ENCODE results near the gene ZBTB46. TPM values are rescaled to one million over a fixed set of nuclear protein-coding genes. Genes with fewer than 3 reads are reported as not detected.

The ZBTB46 gene
- total RNA-seq, 2 experiments from 2014 or later = 0.67 to 1.3 TPM

DNA sequence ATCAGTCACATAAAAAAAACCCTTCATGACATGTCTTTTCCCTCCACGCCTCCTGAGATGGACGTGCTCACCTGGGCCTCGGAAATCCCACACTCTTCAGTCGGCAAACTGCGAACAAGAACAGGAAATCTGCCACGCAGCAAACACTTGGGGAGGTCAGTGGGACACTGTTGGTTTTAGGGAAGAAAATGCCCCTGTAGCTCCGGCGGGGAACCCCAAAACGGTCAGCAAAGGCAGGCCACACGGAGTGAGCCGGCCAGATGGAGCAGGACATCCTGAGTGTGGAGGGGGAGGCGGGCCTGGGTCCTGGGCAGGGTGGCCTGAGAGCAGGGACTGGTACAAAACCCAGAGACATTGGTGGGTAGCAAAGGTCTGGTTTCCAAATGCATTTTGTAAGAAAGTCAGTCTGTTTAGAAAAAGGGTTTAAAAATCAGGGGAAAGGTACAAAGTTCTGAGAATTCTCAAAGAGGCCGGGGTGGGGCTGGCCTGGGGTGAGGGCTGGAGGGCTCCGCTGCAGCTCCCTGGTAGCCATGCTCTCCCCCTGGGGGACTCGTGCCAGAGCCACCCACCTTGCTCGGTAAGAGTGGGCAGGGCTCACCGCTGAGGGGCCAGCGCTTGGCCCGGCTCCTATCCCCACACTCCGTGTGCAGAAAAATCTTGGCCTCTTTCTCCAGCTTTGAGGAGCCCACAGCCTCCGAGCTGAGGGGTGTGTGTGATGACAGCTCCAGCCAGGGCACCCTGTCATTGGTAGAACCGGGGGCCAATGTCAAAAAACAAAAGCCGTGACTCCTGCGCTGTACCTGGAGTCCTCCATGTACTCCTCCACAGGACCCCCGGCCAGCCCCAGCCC lies 86.3 kb downstream of the ZBTB46 start:
- H3K36me3 ChIP-seq (ENCODE audit: insufficient read depth, low read length) = peaks cover 32% of the 10 kb centered on the region
- H4K20me1 ChIP-seq (ENCODE audit: insufficient read depth, low read length) = no peaks in the 10 kb centered on the region
- intact Hi-C loops (cut with micrococcal nuclease; ENCODE audit: unreplicated experiment) = no loop called here
- no peak overlapping the region for H3K4me2 ChIP-seq (ENCODE audit: low read length)
- no peak for DNase-seq (ENCODE audit: low spot score)
- H3K9me2 ChIP-seq (ENCODE audit: insufficient read depth, low read length) = no peaks in the 10 kb centered on the region
- CTCF ChIA-PET (ENCODE audit: unreplicated experiment) = interaction anchor here (0.6 kb wide), 1 partner anchor 229 kb away, joined by 6 read pairs; no protein-coding TSS in a partner anchor
- H3K79me2 ChIP-seq (ENCODE audit: insufficient read depth, low read depth, low read length) = no peaks in the 10 kb centered on the region
- H2AFZ ChIP-seq (ENCODE audit: low read length) = no peak overlapping the region
- BruUV-seq (replicated peaks) = no TSS peak
- TF ChIP-seq, protein P1, sequence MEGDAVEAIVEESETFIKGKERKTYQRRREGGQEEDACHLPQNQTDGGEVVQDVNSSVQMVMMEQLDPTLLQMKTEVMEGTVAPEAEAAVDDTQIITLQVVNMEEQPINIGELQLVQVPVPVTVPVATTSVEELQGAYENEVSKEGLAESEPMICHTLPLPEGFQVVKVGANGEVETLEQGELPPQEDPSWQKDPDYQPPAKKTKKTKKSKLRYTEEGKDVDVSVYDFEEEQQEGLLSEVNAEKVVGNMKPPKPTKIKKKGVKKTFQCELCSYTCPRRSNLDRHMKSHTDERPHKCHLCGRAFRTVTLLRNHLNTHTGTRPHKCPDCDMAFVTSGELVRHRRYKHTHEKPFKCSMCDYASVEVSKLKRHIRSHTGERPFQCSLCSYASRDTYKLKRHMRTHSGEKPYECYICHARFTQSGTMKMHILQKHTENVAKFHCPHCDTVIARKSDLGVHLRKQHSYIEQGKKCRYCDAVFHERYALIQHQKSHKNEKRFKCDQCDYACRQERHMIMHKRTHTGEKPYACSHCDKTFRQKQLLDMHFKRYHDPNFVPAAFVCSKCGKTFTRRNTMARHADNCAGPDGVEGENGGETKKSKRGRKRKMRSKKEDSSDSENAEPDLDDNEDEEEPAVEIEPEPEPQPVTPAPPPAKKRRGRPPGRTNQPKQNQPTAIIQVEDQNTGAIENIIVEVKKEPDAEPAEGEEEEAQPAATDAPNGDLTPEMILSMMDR (conservative IDR thresholded peaks at IDR 0.05; ENCODE audit: low read length) = no peak
- TF ChIP-seq EZH2phosphoT487 (IDR thresholded peaks at IDR 0.05; ENCODE audit: borderline replicate concordance, low read depth, low read length) = no peak
- H3K4me1 ChIP-seq (ENCODE audit: insufficient read depth, low read length, poor library complexity, severe bottlenecking) = peaks cover 27% of the 10 kb centered on the region
- no peaks in the 10 kb centered on the region for H3K9me3 ChIP-seq (ENCODE audit: low read length)
- POLR2A ChIA-PET = no interaction called here
- no peak overlapping the region for H3K27ac ChIP-seq (ENCODE audit: low read depth, low read length, poor library complexity, severe bottlenecking)
- no peak overlapping the region for H3K4me3 ChIP-seq (ENCODE audit: low read depth, low read length, poor library complexity, severe bottlenecking)

DNA sequence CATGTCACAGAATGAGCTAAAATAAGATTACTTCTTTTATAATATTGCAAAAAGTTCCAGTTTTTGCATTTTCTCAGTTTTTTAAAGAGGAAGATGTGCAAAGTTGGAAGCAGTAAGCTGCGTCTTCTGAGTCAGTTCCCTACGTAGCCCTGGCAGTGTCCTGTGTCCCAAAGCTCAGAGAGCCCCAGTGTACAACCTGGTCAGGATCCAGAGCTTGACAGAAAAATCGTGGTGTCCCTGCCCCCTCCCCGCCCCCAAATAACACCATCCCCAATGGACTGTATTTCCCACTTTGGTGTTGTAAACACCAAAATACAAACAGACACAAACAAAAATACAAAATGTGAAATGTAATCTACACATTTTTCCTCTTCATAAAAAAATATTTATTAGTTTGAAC lies 86.9 kb downstream of the ZBTB46 start:
- no peaks in the 10 kb centered on the region for H4K20me1 ChIP-seq (ENCODE audit: insufficient read depth, low read length)
- TF ChIP-seq EZH2phosphoT487 (IDR thresholded peaks at IDR 0.05; ENCODE audit: borderline replicate concordance, low read depth, low read length) = no peak
- TF ChIP-seq, protein P1 (conservative IDR thresholded peaks at IDR 0.05; ENCODE audit: low read length) = no peak
- peaks cover 32% of the 10 kb centered on the region for H3K36me3 ChIP-seq (ENCODE audit: insufficient read depth, low read length)
- H3K9me2 ChIP-seq (ENCODE audit: insufficient read depth, low read length) = no peaks in the 10 kb centered on the region
- H3K9me3 ChIP-seq (ENCODE audit: low read length) = no peaks in the 10 kb centered on the region
- DNase-seq (ENCODE audit: low spot score) = no peak
- H2AFZ ChIP-seq (ENCODE audit: low read length) = no peak overlapping the region
- CTCF ChIA-PET (ENCODE audit: unreplicated experiment) = interaction anchor here (0.6 kb wide), 1 partner anchor 229 kb away, joined by 6 read pairs; no protein-coding TSS in a partner anchor
- H3K4me3 ChIP-seq (ENCODE audit: low read depth, low read length, poor library complexity, severe bottlenecking) = no peak overlapping the region
- peaks cover 29% of the 10 kb centered on the region for H3K4me1 ChIP-seq (ENCODE audit: insufficient read depth, low read length, poor library complexity, severe bottlenecking)
- H3K27ac ChIP-seq (ENCODE audit: low read depth, low read length, poor library complexity, severe bottlenecking) = no peak overlapping the region
- intact Hi-C loops (cut with micrococcal nuclease; ENCODE audit: unreplicated experiment) = no loop called here
- H3K4me2 ChIP-seq (ENCODE audit: low read length) = no peak overlapping the region
- H3K79me2 ChIP-seq (ENCODE audit: insufficient read depth, low read depth, low read length) = no peaks in the 10 kb centered on the region
- BruUV-seq (replicated peaks) = no TSS peak
- POLR2A ChIA-PET = interaction anchor here (0.7 kb wide), 1 partner anchor 8 kb away, joined by 3 read pairs; no protein-coding TSS in a partner anchor

Data from OCI-LY7 (cell line).